HEK293 (cell line): ENCODE results near the gene PACRG.

Source experiments
- MZF1 ChIP-seq: fragments of 450-650 bp; formaldehyde crosslinking; IDR thresholded peaks from 2 replicates; pipeline ENCODE4 v1.5.1; 2017; ENCODE audit warnings: missing biosample characterization, missing genetic modification characterization, borderline replicate concordance
- YY1 ChIP-seq: fragments of 450-650 bp; formaldehyde crosslinking; IDR thresholded peaks from 2 replicates; pipeline ENCODE4 v1.5.1; 2018; ENCODE audit warnings: missing biosample characterization, missing genetic modification characterization
- TF ChIP-seq, protein P1 (sequence below): fragments of 450-650 bp; formaldehyde crosslinking; IDR thresholded peaks from 2 replicates; pipeline ENCODE4 v1.5.1; 2016; ENCODE audit warnings: missing biosample characterization, missing genetic modification characterization
- TF ChIP-seq, protein P2 (sequence below): fragments of 450-650 bp; formaldehyde crosslinking; conservative IDR thresholded peaks from 2 replicates; pipeline ENCODE4 v1.5.1; 2016; ENCODE audit warnings: low read depth, missing biosample characterization, missing genetic modification characterization

DNA sequence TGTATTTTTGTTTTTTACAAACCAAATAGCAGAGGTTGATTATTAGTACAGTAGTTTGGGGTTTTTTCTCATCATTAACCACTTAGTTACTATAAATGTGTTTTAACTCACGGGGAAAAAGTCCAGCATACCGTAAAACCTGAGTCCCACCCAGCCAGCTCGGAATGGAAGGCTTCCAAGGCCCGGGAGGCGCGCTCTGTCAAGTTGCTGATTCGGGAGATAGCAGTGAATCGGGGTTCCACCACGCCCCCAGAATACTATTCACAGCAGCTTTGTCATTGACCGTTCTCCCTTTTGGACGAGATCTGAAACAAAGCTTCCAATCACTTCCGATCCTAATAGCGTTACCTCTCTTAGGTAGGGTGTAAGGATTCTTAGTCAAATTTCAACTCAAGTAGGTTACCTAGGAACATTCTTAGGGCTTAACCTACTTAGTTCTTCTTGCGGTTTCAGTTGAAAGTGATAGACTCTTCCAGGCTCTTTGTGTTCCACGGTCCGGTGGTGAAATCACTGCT, 453.9 kb downstream of the PACRG start:
- TF ChIP-seq YY1 (tag by site-specific recombination) = no peak
- TF ChIP-seq, protein P1, sequence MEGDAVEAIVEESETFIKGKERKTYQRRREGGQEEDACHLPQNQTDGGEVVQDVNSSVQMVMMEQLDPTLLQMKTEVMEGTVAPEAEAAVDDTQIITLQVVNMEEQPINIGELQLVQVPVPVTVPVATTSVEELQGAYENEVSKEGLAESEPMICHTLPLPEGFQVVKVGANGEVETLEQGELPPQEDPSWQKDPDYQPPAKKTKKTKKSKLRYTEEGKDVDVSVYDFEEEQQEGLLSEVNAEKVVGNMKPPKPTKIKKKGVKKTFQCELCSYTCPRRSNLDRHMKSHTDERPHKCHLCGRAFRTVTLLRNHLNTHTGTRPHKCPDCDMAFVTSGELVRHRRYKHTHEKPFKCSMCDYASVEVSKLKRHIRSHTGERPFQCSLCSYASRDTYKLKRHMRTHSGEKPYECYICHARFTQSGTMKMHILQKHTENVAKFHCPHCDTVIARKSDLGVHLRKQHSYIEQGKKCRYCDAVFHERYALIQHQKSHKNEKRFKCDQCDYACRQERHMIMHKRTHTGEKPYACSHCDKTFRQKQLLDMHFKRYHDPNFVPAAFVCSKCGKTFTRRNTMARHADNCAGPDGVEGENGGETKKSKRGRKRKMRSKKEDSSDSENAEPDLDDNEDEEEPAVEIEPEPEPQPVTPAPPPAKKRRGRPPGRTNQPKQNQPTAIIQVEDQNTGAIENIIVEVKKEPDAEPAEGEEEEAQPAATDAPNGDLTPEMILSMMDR = no peak
- TF ChIP-seq MZF1 = no peak
- TF ChIP-seq, protein P2, sequence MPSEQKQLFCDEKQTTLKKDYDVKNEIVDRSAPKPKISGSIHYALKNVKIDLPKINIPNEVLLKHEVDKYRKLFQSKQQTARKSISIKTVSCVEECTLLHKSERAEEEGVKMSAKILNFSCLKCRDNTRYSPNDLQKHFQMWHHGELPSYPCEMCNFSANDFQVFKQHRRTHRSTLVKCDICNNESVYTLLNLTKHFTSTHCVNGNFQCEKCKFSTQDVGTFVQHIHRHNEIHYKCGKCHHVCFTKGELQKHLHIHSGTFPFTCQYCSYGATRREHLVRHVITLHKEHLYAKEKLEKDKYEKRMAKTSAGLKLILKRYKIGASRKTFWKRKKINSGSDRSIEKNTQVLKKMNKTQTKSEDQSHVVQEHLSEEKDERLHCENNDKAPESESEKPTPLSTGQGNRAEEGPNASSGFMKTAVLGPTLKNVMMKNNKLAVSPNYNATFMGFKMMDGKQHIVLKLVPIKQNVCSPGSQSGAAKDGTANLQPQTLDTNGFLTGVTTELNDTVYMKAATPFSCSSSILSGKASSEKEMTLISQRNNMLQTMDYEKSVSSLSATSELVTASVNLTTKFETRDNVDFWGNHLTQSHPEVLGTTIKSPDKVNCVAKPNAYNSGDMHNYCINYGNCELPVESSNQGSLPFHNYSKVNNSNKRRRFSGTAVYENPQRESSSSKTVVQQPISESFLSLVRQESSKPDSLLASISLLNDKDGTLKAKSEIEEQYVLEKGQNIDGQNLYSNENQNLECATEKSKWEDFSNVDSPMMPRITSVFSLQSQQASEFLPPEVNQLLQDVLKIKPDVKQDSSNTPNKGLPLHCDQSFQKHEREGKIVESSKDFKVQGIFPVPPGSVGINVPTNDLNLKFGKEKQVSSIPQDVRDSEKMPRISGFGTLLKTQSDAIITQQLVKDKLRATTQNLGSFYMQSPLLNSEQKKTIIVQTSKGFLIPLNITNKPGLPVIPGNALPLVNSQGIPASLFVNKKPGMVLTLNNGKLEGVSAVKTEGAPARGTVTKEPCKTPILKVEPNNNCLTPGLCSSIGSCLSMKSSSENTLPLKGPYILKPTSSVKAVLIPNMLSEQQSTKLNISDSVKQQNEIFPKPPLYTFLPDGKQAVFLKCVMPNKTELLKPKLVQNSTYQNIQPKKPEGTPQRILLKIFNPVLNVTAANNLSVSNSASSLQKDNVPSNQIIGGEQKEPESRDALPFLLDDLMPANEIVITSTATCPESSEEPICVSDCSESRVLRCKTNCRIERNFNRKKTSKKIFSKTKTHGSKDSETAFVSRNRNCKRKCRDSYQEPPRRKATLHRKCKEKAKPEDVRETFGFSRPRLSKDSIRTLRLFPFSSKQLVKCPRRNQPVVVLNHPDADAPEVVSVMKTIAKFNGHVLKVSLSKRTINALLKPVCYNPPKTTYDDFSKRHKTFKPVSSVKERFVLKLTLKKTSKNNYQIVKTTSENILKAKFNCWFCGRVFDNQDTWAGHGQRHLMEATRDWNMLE (tag by site-specific recombination) = no peak
